Parathyroid adenoma (tissue), 2 donors: ENCODE data around the gene EFCC1.

Experiments used
- H2AFZ ChIP-seq: fragments of 300-600 bp; sonication (generic); one replicate; pipeline ENCODE4 v1.7.0; 2017; ENCODE audit warnings: antibody characterized with exemption, mild to moderate bottlenecking
- H3K27ac ChIP-seq: fragments of 300-600 bp; sonication (generic); one replicate; pipeline ENCODE4 v1.7.0; 2017
- H3K27me3 ChIP-seq: fragments of 300-600 bp; sonication (generic); one replicate; pipeline ENCODE4 v1.7.0; 2017; ENCODE audit warnings: low read length; ENCODE audit not compliant: control insufficient read depth, insufficient read depth
- H3K36me3 ChIP-seq: fragments of 300-600 bp; sonication (generic); one replicate; pipeline ENCODE4 v1.7.0; 2017; ENCODE audit warnings: low read length; ENCODE audit not compliant: control insufficient read depth, insufficient read depth
- H3K4me1 ChIP-seq: fragments of 300-600 bp; sonication (generic); one replicate; pipeline ENCODE4 v1.7.0; 2017; ENCODE audit warnings: control low read depth
- H3K4me2 ChIP-seq: fragments of 300-600 bp; sonication (generic); one replicate; pipeline ENCODE4 v1.7.0; 2017; ENCODE audit warnings: low read length
- H3K4me3 ChIP-seq: fragments of 300-600 bp; sonication (generic); one replicate; pipeline ENCODE4 v1.7.0; 2017; ENCODE audit warnings: low read depth, low read length
- H3K79me2 ChIP-seq: fragments of 300-600 bp; sonication (generic); one replicate; pipeline ENCODE4 v1.7.0; 2017; ENCODE audit warnings: control low read depth
- H3K9ac ChIP-seq: fragments of 300-600 bp; sonication (generic); one replicate; pipeline ENCODE4 v1.7.0; 2017; ENCODE audit warnings: mild to moderate bottlenecking
- H3K9me3 ChIP-seq: fragments of 300-600 bp; sonication (generic); one replicate; pipeline ENCODE4 v1.7.0; 2017; ENCODE audit warnings: low read length; ENCODE audit not compliant: control insufficient read depth
- CTCF ChIP-seq: fragments of 300-600 bp; sonication (generic); IDR thresholded peaks from one replicate; pipeline ENCODE4 v1.7.0; 2017; ENCODE audit warnings: antibody characterized with exemption, mild to moderate bottlenecking
- donor health status: primary hyperparathyroidism.

Gene EFCC1

GRCh38 chr3:129070086-129070885 lies 69.2 kb downstream of the EFCC1 start:
- Histone ChIP-seq H3K4me2 (no peak overlapping the region), H3K4me3 (no peak overlapping the region), H3K9ac (no peak overlapping the region), H3K9me3 (no peaks in the 10 kb centered on the region), H3K27me3 (no peaks in the 10 kb centered on the region), H3K4me1 (no peaks in the 10 kb centered on the region), H3K36me3 (no peaks in the 10 kb centered on the region), H3K79me2 (no peaks in the 10 kb centered on the region), H2AFZ (no peak overlapping the region), H3K27ac (no peak overlapping the region)
- no peak for TF ChIP-seq CTCF

- no peak overlapping the region for H3K4me2 ChIP-seq
- no peaks in the 10 kb centered on the region for H3K27me3 ChIP-seq
- no peak overlapping the region for H3K9ac ChIP-seq
- no peak overlapping the region for H3K27ac ChIP-seq
- H3K4me3 ChIP-seq: no peak overlapping the region
- no peaks in the 10 kb centered on the region for H3K9me3 ChIP-seq
- H3K36me3 ChIP-seq: no peaks in the 10 kb centered on the region
- no peaks in the 10 kb centered on the region for H3K4me1 ChIP-seq
- no peaks in the 10 kb centered on the region for H3K79me2 ChIP-seq
- H2AFZ ChIP-seq: no peak overlapping the region
- no peak for TF ChIP-seq CTCF
Measured at GRCh38 chr3:129077222-129077621, 76.1 kb downstream of the EFCC1 start.

GRCh38 chr3:129078510-129078909 lies 77.4 kb downstream of the EFCC1 start:
- Histone ChIP-seq H3K36me3 (no peaks in the 10 kb centered on the region), H3K4me3 (no peak overlapping the region), H3K27ac (no peak overlapping the region), H3K4me2 (no peak overlapping the region), H3K79me2 (no peaks in the 10 kb centered on the region), H3K27me3 (no peaks in the 10 kb centered on the region), H3K9me3 (no peaks in the 10 kb centered on the region), H2AFZ (no peak overlapping the region), H3K4me1 (no peaks in the 10 kb centered on the region), H3K9ac (no peak overlapping the region)
- TF ChIP-seq CTCF: no peak

GRCh38 chr3:129081503-129081902 lies 80.4 kb downstream of the EFCC1 start:
- H3K36me3 ChIP-seq: no peaks in the 10 kb centered on the region
- H3K4me1 ChIP-seq: no peaks in the 10 kb centered on the region
- no peaks in the 10 kb centered on the region for H3K27me3 ChIP-seq
- H3K9ac ChIP-seq: no peak overlapping the region
- no peak overlapping the region for H2AFZ ChIP-seq
- H3K79me2 ChIP-seq: no peaks in the 10 kb centered on the region
- no peaks in the 10 kb centered on the region for H3K9me3 ChIP-seq
- H3K4me3 ChIP-seq: no peak overlapping the region
- H3K4me2 ChIP-seq: no peak overlapping the region
- no peak for TF ChIP-seq CTCF
- H3K27ac ChIP-seq: no peak overlapping the region

- Histone ChIP-seq H2AFZ (no peak overlapping the region), H3K79me2 (no peaks in the 10 kb centered on the region), H3K27ac (no peak overlapping the region), H3K4me2 (no peak overlapping the region), H3K4me3 (no peak overlapping the region), H3K4me1 (no peaks in the 10 kb centered on the region), H3K9me3 (no peaks in the 10 kb centered on the region), H3K27me3 (no peaks in the 10 kb centered on the region), H3K9ac (no peak overlapping the region), H3K36me3 (no peaks in the 10 kb centered on the region)
- TF ChIP-seq CTCF: no peak
Measured at GRCh38 chr3:129082026-129082425, 80.9 kb downstream of the EFCC1 start.
